ENCODE results near the gene TMEM185B. TPM values are rescaled to one million over a fixed set of nuclear protein-coding genes. Genes with fewer than 3 reads are reported as not detected.

TMEM185B gene
- polyA plus RNA-seq, 3 donors = 7.5 to 19.0 (median 8.3) TPM

DNA sequence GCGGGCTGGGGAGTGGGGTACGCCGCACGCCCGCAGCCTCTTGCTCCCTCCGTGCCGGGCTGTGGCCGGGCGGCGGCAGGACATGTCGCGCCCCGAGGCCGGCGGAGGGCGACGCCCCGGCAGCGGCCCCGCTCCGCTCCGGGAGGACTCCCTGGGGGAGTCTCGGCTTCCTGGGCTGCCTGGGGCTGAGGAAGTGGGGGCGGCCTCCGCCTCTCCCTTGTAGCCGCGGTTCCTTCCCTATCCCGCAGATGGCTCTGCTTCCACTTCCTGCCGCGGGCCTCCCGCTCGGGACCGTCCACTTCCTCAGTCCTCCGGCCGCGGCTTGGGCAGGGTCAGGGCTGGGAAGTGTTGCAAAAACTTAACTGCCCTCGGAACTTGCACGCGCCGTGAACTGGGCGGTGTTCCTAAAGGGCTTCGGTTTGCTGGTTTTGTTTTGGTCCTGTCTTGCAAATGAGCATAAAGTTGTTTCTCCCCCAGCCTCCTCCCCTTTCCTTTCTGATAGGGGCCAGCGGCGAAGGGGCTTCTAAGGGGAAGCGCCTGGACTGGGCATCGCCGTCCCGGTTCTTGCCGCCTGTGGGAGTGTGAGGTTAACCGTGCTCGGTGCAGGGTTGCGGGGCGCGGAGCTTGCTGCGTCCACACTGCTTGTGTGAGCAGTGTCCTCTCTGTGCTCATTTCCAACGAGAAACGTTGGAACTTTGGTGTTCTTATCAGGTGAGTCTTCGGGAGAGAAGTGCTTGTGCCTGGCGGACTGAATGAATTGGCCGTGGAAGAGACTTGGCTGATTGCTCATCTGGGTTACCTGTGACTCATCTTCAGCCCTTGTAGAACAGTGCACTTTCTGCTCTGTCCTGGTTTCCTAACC is 30.1 kb upstream of the TMEM185B start:
- peak overlapping the region; percentile 82 for H3K27ac ChIP-seq (ENCODE audit: low read depth, low read length)
- 0 to 1% (median 1%) methylated on average over 50 to 59 of the region's 60 CpGs for WGBS, 3 donors

DNA sequence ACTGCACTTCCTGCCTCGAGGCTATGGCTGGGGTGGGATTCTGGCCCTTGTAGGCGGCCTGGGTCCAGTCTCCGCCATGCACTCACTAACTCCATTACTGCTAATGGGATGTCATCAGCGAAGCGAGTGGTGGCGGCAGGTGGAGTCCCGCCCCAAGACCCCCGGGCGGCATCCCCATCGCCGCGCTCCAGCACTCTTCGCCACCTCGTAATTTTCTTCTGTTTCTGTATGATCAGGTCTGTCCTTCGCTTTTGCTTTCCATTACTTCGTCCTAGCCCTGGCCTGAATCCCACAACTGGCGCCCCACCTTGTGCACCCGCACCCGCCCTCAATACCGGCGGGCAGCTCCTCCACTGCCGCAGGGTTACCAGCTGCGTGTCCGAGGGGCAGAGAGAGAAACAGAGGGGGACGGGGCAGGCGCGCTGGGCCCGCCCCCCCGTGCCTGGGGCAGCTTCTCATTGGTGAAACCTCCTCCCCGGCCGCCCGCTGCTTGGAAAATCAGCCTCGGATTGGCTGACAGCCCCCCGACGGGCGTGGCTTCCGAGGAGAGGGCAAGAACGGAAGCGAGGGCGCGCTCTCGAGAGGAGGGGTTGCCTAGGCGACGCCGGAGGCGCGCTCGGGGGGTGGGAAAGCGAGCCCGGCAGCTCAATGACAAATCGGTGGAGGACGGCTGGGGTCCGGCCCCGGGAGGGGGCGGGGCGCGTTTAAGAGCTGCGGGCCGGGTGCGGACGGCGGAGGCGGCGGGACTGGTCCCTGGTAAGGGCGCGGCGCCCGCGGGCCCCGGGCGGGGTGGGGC is 29.2 kb upstream of the TMEM185B start, which contains the start of gene RALB:
TSS of gene RALB (plus strand) at position 628 of the 796 bp plus-strand sequence. CDS start 25,813 bp downstream, outside the sequence.
- H3K27ac ChIP-seq (ENCODE audit: low read depth, low read length) = peak within 1 kb of the TSS; percentile 82
- WGBS, 3 donors = 0 to 1% (median 1%) methylated on average over 60 to 71 of the region's 71 CpGs

DNA sequence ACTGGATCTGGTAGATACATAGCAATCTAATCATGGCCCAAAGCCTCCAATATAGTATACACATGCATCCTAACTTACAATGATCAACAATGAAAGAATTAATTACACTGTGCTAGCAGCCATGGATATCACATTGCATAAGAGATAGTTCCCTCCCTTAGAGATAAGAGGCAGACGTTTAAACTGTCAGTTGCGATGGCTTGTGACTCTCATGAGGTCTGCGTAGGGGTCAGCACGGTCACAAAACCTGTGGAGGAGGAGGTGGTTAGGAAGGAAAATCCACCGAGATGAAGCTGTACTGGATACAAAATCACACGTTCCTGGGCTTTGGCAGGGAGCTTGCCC is 28.7 kb upstream of the TMEM185B start:
- H3K27ac ChIP-seq (ENCODE audit: low read depth, low read length) = no peak overlapping the region
- WGBS, 3 donors = 5 to 28% (median 9%) methylated on average over 6 of the region's 6 CpGs

DNA sequence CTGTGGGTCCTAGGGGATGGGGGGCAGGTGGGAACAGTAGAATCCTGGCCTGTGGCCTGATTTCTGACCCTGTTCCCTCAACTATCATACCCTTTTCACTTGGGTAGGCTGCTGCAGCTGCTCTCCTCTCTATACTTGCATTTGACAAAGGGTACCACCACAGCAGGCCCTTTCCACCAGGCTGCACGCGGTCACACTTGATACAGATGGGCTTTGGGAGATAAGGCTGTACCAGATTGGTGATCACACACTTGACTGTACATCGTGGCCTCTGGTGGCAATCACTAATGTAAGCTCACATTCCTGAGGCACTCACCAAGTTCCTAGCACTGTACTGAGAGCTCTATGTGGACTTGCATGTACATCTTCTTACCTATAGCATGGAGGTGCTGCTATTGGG is 27.9 kb upstream of the TMEM185B start:
- WGBS, 3 donors = 73 to 79% (median 78%) methylated on average over 3 of the region's 3 CpGs
- no peak overlapping the region for H3K27ac ChIP-seq (ENCODE audit: low read depth, low read length)

DNA sequence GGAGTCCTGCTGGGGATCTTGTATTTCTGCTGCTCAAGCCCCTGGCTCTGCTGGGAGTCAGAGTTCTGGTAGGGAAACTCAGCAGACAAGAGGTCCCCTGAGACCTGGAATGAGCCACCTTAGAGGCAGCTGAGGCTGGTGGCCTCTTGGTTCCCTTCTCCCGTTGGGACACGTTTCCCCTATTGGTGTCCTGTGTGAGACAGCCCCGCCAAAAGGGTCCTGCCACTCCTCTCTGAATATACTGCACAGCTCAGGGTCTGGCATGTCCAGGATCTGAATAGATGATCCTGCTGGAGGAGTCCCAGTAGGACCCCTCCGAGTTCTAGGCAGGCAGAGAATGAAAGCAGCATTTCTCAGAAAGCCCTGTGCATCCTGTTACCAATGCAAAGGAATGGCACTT is 27.4 kb upstream of the TMEM185B start:
- no peak overlapping the region for H3K27ac ChIP-seq (ENCODE audit: low read depth, low read length)
- 82 to 91% (median 83%) methylated on average over 4 of the region's 4 CpGs for WGBS, 3 donors

DNA sequence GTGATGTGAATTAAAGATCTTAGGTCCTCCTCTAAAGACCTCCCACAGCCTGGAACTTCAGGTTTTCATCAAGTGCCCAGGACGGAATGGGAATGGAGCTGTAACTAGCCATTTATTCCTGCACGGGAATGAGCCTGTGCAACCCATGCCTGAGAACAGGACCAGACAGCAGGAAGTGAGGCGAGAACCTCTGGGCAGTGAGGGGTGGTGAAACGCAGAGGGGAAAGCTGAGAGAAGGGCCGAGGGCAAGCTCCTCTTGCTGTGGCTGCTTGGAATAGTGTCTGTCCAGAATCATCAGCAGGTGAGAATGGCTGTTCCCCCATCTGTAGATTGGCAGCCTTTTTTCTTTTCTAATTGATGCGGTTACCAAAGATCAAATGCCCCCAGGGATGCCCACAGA is 24.7 kb upstream of the TMEM185B start:
- 70 to 78% (median 72%) methylated on average over 6 of the region's 6 CpGs for WGBS, 3 donors
- no peak overlapping the region for H3K27ac ChIP-seq (ENCODE audit: low read depth, low read length)

DNA sequence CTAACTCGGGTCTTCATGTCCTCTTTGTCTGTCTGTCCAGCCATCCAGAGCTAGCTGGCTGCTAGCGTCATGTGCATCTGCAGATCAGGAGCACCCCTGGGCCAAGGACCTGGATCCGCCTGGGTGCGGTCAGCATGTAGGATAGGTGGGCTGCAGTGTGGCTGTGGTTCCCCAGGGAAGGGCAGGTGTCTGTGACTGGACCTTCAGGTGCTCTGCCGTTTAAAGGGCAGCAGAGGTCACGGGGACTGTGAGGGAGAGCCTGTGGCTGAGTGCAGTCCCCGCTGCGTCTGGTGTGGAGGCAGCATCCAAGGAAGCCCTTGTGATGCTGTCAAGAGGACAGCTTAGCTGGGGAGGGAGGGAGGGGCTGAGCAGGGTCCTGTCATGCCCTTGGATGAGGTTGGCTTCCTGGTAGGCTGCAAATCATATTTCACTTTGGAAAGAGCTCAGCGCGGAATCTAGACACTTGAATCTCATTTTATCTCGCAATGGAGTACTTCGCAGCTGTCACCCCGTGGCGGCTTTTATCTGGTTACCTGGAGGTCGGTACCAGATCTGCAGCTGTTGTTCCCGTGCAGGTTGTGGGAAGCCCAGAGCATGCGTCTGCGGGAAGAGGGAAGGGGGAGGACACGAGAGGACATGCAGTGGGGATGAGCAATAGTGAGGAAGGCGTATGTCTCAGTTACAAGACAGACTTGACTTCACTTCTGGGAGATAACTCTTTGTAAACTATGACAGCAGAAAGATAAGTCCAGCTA is 23.5 kb upstream of the TMEM185B start:
- H3K27ac ChIP-seq (ENCODE audit: low read depth, low read length) = no peak overlapping the region
- 64 to 81% (median 81%) methylated on average over 19 to 20 of the region's 20 CpGs for WGBS, 3 donors

DNA sequence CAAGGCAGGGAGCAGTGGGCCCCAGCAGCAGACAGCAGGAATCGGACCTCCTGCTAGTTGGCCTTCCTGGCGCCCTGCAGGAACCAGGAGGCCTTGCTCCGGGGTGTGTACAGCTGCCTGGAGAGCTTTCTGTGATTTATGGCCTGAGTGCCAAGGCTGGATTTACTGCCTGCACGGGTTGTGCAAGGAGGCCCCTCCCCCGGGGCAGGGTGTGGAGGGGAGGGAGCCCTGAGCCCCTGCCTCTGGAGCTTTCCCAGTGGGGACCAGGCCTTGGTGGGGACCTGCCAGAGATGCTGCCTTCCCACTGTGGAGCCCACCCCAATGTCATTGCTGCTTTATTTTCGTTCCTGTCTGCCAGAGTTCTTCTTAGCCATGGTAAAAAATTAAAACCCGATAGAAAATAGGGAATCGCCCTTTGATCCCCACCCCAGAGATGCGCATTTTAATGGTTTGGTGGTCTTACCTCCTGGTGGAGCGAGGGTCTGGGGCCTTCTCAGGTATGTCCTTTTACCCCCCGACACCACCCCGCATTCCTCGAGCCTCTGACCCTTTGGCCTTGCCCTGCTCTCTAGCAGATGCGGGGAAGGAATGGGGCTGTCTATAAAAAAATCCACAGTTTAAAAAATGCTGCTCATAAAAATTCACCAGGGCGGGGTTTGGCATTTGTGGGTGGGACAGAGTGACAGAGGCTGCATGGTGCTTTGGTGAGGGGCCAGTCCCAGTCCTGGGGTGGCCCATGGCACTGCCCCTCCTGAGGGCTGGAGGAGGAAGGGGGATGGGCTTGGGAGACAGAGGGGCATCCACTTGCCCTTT is 22.5 kb upstream of the TMEM185B start:
- WGBS, 3 donors = 54 to 67% (median 64%) methylated on average over 15 of the region's 15 CpGs
- H3K27ac ChIP-seq (ENCODE audit: low read depth, low read length) = no peak overlapping the region

DNA sequence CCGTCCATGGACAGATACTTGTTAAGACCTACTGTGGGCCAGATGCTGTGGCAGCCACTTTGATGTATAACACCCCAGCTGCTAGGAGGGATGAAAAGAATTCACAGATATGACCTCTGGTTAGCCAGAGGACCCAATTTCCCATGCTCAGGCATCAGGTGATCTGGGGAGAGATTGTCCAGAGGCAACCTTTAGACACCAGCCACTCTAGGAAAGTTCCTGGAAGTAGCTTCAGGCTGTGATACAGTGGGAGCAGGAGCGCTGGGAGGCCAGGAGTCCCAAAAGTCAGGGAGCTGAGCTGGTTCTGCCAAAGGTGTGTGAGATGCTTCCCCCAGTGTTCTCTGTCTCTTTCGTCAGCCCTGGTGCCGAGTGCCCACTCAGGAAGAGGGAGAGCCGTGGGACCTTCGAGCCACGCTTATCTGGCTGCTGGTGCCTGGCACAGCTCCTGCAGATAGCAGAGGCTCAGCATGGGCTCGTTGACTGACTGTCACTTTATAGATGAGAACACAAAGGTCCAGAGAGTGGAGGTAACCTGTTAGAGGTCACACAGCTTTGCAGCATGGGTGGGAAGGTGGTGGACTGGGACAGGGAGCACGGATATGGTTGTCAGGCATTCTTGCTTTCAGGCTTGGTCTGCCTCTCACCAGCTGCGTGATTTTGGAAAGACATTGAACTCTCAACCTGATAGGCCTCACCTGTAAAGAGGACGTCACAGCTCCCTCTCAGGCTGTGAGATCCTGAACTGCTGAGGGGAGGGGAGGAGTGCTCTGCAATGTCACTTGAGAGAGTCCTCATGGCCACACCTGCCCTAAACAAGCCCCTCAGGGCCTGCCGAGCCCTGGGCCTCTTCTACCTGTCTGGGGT is 21.7 kb upstream of the TMEM185B start:
- no peak overlapping the region for H3K27ac ChIP-seq (ENCODE audit: low read depth, low read length)
- WGBS, 3 donors = 65 to 81% (median 80%) methylated on average over 12 of the region's 12 CpGs

DNA sequence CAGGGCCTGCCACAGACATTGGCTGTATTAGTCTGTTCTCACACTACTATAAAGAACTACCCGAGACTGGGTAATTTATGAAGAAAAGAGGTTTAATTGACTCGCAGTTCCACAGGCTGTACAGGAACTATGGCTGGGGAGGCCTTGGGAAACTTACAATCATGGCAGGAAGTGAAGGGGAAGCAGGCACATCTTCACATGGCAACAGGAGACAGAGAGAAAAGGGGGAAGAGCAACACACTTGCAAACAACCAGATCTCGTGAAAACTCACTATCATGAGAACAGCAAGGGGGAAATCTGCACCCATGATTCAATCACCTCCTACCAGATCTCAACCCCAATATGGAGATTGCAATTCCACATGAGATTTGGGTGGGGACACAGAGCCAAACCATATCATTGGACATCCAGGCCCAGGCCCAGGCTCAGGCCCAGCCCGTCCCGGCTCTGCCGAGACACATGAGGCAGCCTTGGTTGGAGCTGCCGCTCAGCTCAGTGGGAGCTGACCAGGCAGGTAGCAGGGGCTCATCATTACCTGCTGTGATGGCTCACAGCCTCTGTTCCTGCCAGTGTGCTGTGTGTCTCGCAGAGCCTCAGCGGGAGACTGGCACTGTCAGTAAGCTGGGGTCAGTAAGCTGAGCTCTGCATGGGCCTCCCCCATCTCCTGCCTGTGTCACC is 20.8 kb upstream of the TMEM185B start:
- 94 to 96% (median 96%) methylated on average over 9 of the region's 9 CpGs for WGBS, 3 donors
- no peak overlapping the region for H3K27ac ChIP-seq (ENCODE audit: low read depth, low read length)

DNA sequence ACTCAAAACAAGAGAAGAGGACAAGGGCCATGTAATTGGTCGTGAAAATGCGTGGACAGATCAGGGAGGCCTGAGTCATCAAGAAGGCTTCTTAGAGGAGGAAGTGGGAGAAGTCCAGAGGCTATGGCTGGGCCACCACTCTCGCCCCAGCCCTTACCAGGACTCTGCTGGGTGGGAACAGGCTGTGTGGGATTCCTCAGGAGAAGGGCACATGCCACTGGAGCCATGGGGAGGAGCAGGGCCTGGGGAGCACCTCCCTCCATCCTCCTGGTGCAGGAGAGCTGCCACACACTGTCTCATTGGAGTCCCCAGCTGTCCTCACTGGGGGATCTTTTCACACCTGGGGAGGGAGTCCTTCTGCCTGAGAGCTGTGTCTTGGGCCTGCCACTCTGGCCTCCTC is 20.0 kb upstream of the TMEM185B start:
- no peak overlapping the region for H3K27ac ChIP-seq (ENCODE audit: low read depth, low read length)
- WGBS, 3 donors = 72 to 89% (median 75%) methylated on average over 3 of the region's 3 CpGs

DNA sequence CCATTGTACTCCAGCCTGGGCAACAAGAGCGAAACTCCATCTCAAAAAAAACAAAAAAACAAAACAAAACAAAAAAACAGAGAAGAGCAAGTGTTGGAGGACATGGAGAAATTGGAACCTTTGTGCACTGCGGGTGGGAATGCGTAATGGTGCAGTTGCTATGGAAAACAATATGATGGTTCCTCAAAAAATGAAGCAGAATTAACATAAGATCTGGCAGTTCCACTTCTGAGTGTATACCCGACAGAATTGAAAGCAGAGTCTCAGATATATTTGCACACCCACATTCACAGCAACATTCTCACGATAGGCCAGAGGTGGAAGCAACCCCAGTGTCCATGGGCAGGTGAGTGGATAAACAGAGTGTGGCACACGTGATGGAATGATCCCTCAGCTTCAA is 18.5 kb upstream of the TMEM185B start:
- H3K27ac ChIP-seq (ENCODE audit: low read depth, low read length) = no peak overlapping the region
- WGBS, 3 donors = 79 to 88% (median 83%) methylated on average over 6 of the region's 6 CpGs

DNA sequence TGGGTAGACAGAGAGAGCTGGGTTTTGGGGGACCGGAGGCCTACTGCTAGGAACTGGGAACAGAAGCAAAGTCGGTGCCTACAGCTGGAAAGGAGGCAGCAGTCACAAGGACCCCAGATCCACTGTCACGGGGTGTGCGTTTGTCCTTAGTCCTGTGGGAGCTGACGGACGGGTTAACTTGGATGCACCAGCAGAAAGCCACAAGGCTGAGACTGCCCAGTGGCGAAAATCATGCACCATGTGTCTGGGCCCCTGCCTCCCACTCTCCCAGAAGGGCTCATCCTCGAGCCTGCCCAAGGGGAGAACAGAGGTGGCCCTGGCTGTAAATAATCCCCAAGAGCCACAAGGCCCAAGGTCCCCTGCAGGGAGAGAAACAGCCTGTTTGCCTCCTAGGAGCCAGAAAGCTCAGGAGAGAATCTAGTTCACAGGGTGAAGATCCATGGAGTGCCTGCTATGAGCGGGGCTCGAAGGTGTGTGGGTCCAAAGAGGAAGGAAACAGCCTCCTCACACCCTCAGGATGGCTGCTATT is 17.8 kb upstream of the TMEM185B start:
- H3K27ac ChIP-seq (ENCODE audit: low read depth, low read length) = no peak overlapping the region

DNA sequence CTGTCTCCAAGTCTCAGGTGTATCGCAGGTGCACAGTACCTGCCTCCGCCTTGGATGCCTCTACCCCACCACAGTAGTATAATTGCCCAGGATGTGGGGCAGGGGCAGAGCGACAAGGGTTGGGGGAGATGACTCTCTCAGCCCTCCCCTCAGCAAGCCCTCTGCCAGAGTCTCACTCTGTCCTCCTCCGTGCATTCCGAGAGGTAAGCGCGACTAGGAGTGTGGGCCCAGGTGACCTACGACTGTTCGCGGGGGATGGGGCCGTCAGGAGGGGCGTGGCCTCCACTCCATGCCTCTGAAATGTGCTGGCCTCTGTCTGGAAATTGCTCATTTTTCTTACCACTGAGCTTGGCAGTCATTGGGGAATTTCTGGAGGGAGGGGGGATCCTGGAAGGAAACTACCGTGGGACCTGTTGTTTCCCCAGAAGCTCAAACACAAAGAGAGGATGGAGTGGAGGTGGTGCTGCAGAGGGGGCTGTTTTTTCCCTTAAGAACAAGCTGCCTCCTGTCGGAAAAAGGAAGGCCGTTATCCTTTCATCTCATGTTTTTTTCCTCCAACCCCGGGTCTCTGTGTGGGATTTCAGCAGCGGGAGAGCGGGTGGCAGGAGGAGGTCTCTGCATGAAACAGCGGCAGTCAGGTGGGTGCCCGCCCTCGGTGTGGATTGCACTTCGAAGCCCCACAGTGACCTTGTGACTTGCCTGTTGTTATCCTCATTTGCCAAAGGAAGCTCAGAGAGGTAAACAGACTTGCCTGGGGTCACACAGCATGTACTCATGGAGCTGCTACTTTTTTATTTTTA is 16.5 kb upstream of the TMEM185B start:
- WGBS, 3 donors = 34 to 46% (median 44%) methylated on average over 22 of the region's 22 CpGs
- no peak overlapping the region for H3K27ac ChIP-seq (ENCODE audit: low read depth, low read length)

More for the DNA sequence above, 17.8 kb upstream of the TMEM185B start:
- 77 to 87% (median 86%) methylated on average over 10 of the region's 10 CpGs for WGBS, 3 donors

DNA sequence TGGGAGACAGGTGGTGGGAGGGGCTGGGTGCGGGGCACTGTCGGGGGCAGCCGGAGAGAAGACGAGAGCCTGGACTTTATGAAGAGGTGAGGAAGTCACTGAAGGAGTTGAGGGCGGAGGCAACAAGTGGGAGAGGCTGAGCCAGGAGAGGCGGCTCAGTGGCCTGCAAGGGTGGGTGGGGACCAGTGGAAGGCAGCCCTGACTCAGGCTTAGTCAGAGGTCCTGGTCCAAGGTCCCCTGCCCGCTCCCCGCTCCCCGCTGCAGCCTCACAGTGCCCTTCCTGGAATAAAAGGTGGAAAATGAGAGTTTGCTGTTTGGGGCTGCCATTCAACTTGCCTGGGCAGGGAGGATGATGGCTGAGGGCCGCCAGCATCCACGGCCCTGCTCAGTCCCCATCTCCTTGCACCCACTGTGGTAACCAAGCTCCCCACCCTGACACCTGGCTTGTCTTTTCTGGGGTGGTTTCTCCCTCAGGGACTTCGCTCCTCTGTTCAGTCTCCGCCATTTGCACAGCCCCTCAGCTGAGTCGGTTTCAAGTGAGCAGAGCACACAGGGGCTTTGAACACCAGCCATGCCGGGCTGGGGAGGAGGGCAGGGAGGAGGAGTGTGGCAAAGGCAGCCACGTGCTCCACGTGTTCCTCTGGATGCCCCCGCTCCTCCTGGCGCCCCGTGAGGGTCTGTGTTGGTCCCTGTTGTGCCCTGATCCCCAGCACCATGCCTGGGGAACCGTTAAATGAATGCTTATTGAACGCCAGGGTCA is 15.7 kb upstream of the TMEM185B start:
- 73 to 87% (median 76%) methylated on average over 21 to 22 of the region's 22 CpGs for WGBS, 3 donors
- H3K27ac ChIP-seq (ENCODE audit: low read depth, low read length) = no peak overlapping the region

All from adipose tissue (tissue), 3 donors.